Right kidney (tissue), 1 donor: Measurements from ENCODE around the gene BANP.

Experiments
- DNase-seq: peaks from one replicate; pipeline ENCODE4 v3.0.0-alpha.2; 2016

BANP gene

GRCh38 chr16:87949071-87949744, 2.0 kb upstream of the BANP start:
- no peak for DNase-seq

GRCh38 chr16:87951552-87952538, 611 bp downstream of the BANP start:
- peak; percentile 79 for DNase-seq

- DNase-seq: no peak
Measured at GRCh38 chr16:87952751-87953150, 1.5 kb downstream of the BANP start.

GRCh38 chr16:87953308-87954215, 2.3 kb downstream of the BANP start:
- DNase-seq: no peak

- DNase-seq: no peak
Measured at GRCh38 chr16:87954361-87954760, 3.1 kb downstream of the BANP start.

GRCh38 chr16:87954826-87955225, 3.6 kb downstream of the BANP start:
- no peak for DNase-seq

- no peak for DNase-seq
Measured at GRCh38 chr16:87955302-87956097, 4.3 kb downstream of the BANP start.

GRCh38 chr16:87956098-87956364, 4.8 kb downstream of the BANP start:
- no peak for DNase-seq

- DNase-seq: peak; percentile 72
Measured at GRCh38 chr16:87956365-87957231, 5.4 kb downstream of the BANP start.

GRCh38 chr16:87957296-87958094, 6.3 kb downstream of the BANP start:
- DNase-seq: no peak

GRCh38 chr16:87958632-87959031, 7.4 kb downstream of the BANP start:
- DNase-seq: no peak

GRCh38 chr16:87959391-87959990, 8.3 kb downstream of the BANP start:
- no peak for DNase-seq

- no peak for DNase-seq
Measured at GRCh38 chr16:87960296-87960695, 9.1 kb downstream of the BANP start.

GRCh38 chr16:87960852-87961251, 9.6 kb downstream of the BANP start:
- DNase-seq: no peak

- DNase-seq: no peak
Measured at GRCh38 chr16:87961623-87962022, 10.4 kb downstream of the BANP start.

GRCh38 chr16:87963400-87963799, 12.2 kb downstream of the BANP start:
- no peak for DNase-seq

GRCh38 chr16:87964049-87964659, 12.9 kb downstream of the BANP start:
- DNase-seq: no peak

- DNase-seq: no peak
Measured at GRCh38 chr16:87965417-87965816, 14.2 kb downstream of the BANP start.

GRCh38 chr16:87966064-87966645, 14.9 kb downstream of the BANP start:
- DNase-seq: no peak
